Measurements from ENCODE around the gene H2BK1.
A peak's percentile ranks its signal among the peaks of the same experiment; 100 is the strongest.

Gene H2BK1

DNA sequence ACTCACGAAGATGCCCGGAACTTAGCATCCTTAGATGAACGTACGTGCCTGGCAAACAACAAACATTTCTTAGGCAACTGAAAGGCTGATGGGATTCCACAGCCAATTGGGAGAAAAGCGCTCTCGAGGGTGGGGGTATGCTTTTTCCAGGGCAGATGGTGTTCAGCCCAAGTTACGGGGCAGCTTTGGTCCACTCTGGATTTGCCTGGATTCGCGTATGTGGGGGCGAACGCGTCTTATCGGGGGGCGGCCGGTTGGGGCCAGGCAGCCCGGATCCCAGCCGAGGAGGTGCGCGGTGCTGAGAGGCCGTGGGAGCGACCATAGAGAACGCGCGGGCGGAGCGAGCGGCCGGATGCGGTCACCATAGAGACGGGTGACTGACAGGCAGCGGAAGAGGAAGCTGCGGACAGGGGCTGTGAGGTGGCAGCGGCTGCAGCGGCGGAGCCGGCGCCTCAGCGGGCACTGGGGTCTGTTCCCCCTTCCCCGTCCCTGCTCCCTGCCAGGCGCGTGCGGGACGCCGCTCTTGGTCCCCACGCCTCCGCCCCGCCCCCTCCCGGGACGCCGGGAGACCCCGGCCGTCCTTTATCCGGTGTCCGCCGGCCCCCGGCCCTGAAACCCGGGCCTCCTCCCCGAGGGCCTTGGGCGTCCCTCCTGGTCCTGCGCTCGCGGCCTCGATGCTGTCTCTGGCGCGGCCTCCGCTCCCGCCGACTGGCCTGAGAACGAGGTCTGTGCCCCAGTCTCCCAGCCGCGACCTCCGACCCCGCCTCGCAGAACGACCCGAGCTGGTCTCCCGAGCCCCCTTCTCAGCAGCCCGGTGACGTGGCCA lies 22.0 kb upstream of the H2BK1 start, which contains the start of gene CHPF2:
Gene CHPF2, plus strand, starts transcription at position 393 of the 826 bp plus-strand sequence. CDS start 1,529 bp downstream, outside the sequence.
- peak; percentile 79 for DNase-seq (ENCODE audit: low read depth)

DNA sequence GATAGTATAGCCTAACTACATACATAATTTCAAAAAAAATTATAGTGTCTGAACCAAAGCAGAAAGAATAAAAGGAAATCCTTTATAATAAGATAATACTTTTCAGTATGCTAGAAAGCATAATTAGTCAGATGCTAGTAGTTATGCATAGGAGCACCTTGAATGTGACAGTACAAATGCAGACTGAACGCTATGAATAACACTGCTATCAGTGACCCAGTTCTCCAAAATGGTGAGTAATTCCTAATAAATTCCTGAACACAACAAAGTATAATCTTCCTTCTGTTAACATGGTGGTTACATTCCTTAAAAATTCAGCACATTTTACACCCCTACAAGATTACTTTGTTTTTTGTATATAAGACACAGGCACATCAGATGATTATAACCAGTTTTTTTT lies 20.8 kb upstream of the H2BK1 start:
- no peak for DNase-seq (ENCODE audit: low read depth)

DNA sequence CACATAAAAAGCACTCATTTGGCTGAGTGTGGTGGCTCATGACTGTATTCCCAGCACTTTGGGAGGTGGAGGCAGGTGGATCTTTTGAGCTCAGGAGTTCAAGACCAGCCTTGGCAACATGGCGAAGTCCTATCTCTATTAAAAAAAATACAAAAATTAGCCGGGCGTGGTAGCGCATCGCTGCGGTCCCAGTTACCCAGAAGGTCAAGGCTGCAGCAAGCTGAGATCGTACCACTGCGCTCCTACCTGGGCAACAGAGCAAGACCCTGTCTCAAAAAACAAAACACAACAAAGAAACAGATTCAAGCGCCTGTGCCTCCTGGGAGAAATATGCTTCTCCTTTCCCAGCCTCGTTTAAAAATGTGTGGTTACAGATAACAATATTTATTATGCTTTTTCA lies 19.0 kb upstream of the H2BK1 start:
- no peak for DNase-seq (ENCODE audit: low read depth)

DNA sequence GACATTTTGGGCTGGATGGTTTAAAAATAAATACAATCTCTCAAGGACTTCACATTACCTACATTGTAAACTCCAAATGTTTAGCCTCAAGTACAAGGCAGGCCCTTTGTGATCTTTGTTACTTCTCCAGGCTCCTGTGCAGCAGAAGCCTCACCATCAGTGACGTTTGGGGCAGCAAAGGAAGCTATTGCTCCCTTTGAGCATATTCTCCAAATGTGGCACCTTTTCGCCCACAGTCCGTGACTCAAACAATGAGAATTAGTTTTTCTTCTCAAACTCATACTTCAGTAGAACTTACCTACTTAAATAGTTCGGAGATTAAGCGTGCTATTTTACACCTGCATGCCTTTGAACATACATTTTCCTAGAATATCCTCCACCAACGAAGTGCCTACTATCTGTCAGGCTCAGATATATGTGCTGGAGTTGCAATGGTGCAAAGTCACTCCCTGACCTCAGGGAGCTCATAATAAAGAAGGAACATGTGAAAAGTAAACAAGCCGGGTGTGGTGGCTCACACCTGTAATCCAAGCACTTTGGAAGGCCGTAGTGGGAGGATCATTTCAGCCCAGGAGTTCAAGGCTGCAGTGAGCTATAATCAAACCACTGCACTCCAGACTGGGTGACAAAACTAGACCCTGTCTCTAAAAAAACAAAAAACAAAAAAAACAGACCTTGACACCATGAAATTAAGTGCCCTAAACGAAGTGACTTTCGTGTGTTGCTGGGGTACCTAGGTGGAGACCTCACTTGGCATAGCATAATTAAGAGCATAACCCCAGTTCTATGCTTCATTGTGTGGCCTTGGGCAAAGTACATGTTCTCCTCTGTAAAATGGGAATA lies 18.0 kb upstream of the H2BK1 start:
- DNase-seq (ENCODE audit: low read depth): no peak

DNA sequence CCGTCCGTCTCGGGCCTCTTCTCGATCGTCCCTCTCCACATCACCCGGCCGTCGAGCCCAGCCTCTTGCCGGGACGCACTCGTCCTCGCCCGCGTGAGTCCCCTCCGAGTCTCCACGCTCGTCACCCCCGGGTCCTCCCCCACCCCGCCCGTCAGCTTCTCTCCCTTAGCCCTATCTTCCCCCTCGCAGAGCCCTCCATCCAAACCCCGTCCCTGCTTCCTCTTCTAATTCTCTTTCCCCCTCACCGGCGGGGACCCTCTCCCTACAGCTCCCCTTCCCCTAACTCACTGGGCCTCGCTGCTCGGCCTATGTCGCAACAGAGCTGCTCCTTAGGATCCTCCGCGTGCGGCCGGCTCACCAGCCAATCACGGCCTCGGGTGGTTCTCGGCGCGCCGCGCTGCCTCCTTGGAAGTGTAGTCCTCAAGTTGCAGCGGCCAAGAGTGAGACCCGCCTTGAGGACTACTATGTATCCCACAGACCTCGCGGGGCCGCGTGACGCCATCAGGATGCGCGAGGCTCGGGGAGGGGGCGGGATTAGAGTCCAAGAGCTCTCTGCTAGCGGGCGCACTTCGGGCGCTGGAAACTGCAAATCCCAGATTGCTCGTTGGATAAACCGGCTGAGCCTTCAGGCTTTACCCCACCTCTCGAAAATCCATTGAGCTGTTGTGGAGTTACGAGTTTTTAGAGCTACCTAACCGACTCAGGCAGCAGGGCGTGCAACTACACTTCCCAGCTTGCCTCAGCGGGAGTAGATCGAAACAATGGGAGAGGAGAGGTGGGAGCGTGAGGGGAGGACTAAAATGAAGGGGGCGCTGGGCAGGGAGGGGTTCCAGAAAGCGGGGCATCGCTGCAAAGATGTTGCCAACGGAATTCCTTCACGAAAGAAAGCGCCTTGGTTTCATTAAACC lies 16.8 kb upstream of the H2BK1 start, which contains the start of gene ABCF2:
Gene ABCF2, minus strand, starts transcription at position 331 of the 908 bp plus-strand sequence. CDS start 747 bp downstream, outside the sequence.
- peak; percentile 97 for DNase-seq (ENCODE audit: low read depth)

DNA sequence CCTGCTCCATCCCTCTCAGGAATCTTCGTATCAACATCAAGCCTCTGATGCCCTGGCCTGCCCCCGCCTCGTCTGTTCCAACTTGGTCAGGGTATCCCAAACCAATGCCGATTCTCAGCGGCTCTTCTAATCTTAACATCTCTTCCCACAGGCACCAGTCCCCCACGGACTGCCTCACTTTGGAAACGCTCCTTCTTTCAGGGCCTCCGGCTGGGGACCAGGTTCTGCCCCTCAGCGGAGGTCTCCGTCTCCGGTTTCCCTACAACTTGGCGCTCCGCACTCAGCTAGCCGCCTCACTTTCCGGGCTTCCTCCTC lies 16.2 kb upstream of the H2BK1 start:
- DNase-seq (ENCODE audit: low read depth): no peak

DNA sequence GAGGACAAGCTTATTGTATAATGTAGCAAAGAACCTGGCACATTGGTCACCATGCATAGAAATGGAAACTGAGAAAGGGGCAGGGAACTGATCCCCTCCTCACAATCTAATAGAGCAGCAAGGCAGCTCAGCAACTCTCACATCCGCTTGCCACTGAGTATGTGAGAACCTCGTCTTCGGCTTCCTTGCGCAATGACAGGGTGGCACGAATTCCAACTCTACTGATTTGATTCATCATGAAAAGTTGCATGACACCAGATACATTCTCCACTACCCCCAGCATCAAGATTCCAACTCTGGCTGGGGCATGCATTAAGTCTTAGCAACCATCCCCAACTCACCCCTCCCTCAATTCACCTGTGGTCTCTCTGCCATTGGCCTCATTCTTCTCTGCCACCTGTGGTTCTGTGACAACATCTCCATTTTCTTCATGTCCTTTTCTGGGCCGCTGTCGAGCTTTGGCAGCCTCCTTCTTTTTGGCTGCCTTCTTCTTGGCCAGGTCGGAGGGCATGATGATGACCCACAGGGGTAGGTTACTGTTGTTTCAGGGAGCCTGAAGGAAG lies 15.7 kb upstream of the H2BK1 start:
- no peak for DNase-seq (ENCODE audit: low read depth)

DNA sequence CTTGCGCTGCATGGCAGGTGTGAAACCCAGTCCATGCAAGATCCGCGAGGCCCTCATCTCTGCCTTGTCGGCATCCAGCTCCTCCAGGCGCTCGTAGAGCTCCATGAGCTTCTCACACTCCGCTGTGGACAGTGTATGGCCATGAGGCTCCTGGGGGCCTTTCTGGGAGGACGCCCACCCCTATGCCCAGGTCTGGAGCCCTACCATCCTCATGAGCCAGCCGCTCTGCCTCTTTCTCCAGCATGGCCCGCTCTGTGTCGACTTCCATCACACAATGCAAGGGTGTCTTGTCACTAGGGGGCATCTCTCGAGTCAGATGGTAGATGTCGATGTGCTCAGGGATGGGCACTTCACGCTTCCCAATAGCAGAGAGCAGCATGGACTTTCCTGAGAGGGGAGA lies 13.4 kb upstream of the H2BK1 start:
- no peak for DNase-seq (ENCODE audit: low read depth)

DNA sequence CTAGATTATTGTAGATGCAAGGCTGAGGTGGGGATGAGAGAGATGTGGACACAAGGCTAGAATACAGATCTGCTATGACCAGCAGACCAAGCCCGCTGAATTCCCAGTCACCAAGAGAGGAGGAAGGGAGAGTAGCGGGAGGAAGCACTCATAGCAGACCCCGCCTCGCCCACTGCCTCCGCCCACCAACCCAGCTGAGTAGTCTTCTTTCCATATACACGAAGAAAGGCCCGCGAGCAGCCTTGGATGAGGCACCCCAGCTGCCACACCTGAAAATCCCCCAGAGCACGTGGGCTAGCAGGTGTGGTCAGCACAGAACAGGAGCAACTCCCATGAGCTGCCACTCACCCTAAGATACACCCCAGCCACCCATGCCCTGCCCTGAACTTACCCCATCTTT lies 7.9 kb upstream of the H2BK1 start:
- DNase-seq (ENCODE audit: low read depth): no peak

DNA sequence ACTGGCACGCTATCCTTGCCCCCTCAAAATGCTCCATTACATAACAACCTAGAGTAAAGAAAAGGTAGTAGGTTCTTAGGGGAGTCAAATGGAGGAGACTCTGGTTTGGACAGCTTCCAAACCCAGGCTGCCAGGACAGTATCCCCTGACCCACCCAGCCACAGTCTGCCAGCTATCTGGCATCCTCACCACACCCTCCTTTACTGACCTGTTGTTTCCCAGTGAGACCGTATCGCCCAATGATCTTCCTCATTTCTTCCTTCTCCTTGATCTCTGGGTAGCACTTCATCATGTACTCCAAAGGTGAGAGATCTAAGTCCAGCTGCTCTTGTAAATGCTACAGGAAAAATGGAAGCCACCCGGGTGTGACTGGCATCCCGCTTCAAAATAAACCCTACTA lies 5.1 kb upstream of the H2BK1 start:
- DNase-seq (ENCODE audit: low read depth): no peak

DNA sequence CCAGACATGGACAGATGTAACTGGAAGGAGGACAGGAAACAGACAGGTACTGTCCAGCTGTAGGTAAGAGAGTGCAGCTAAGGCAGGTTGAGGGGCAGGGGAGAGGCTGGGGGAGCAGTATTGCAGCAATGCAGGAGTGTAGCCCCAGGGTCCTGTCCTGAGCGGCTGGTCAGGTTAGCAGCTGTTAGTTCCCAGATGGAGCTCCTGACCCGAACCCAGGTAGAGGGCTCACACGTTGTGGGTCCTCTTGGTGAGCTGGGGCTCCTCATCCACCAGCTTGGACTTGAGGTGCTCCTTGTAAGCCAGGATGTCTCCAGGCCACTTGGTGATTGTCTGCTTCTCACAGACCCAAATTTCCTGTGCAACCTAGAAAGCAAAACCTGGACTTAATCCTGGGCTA lies 3.5 kb upstream of the H2BK1 start:
- no peak for DNase-seq (ENCODE audit: low read depth)

DNA sequence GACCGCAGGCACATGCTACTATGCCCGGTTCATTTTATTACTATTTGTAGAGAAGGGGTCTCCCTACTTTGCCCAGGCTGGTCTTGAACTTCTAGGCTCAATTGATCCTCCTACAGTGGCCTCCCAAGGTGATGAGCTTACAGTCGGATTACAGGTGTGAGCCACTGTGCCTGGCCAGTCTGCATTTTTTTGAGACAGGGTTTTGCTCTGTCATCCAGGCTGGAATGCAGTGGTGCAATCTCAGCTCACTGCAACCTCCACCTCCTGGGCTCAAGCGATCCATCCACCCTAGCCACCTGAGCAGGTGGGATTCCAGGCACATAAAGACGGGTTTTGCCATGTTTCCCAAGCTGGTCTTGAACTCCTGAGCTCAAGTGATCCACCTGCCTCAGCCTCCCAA lies 2.3 kb upstream of the H2BK1 start:
- DNase-seq (ENCODE audit: low read depth): no peak

DNA sequence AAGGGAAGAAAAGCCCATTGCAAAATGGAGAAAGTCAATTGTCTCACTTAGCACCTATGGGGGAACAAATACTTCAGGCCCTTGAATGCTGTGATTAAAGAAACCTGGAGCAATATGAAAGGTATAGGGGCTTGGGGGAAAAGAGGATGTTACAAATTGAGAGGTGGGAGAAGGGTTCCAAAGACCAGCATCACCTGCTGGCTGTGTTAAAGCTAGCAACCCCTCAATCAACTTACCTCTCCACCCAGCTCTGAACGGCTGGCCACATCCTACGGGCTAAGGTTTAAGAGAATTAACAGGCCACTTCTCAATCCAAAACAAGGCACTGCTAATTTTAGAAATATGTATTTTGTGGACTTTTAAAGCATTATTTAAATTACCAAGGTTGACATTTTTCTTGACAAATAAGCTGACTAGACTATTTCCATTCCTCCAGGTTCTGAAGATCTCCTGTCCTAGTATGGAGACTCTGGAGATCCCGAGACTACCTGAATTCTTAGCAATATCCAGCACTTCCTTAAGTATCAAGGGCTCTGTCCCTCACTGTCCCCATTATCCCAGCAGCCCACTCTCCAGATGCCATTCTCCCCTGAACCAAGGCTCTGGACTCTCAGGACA lies 976 bp upstream of the H2BK1 start:
- DNase-seq (ENCODE audit: low read depth): no peak

DNA sequence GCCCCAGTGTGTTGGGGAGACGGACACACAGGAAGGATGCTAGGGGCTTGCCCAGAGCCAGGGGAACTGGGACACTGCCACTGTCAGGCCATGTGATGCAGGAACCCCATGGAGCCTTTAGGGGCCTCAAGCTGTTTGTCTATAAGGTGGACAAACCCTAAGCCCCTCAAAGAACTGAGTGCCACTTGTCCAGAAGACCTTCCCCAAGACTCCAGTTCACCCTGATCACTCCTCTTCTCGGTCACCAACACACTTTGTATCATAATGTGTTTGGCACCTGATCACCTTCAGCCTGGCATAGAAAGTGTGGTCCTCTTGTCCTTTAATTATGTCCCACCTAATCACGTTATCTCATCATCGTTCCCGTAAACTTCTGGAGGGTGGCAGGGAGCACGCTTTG lies 700 bp downstream of the H2BK1 start:
- DNase-seq (ENCODE audit: low read depth): no peak

DNA sequence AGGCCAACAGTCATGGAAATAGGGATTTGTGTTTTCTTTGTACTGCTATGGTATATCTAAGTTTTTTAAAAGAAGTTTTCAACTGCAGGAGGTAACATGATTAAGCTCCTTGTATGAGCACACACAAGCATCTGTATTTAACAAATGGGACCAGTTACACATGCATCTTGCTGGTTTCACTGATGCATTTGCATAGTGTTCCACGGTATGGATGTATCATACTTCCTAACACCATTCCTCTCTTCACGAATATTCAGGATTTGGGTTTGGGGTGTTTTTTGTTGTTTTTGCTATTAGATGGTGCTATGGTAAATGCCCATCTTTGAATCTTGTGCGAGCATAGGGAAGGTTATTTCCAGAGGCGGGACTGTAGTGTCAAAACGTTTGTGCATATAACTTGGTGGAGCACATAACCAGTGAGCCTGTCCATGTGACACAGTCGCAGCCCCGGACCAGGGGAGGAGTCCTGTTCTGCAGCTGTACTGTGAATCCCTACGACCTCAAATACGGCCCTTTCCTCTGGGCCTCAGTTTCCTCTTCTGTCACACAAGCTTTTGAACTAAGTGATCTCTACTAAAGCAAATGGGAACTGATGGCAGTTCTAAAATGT lies 1.9 kb downstream of the H2BK1 start:
- DNase-seq (ENCODE audit: low read depth): no peak

DNA sequence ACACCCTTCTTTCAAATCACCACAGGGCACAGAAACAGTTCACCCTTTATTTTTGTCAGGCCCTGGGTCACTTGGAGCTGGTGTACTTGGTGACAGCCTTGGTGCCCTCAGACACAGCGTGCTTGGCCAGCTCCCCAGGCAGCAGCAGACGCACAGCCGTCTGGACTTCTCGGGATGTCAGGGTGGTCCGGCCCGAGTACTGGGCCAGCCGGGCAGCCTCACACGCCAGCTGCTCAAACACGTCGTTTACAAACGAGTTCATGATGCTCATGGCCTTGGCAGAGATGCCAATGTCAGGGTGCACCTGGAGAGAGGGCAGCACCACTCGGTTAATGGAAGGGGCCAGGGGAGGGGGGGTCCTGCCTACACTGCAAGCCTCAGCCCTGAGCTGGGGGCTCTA lies 2.5 kb downstream of the H2BK1 start:
- no peak for DNase-seq (ENCODE audit: low read depth)

DNA sequence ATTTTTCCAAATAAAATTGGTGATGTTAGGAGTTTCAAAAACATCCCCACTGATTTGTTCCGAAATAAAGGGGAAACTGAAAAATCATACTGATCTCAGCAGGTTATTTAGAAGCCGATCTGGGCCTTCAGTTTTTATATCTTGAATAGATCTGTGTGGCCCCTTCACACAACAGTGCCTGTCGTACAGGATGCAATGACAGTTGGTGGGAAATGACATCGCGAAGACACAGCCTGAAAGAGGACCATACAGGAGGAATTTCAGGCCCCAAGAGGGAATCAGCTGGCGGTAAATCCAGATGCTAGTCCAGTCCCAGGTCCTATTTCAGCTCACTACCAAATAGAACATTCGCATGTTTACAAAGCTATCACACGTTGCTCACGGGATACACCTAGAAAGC lies 3.0 kb downstream of the H2BK1 start:
- DNase-seq (ENCODE audit: low read depth): no peak

DNA sequence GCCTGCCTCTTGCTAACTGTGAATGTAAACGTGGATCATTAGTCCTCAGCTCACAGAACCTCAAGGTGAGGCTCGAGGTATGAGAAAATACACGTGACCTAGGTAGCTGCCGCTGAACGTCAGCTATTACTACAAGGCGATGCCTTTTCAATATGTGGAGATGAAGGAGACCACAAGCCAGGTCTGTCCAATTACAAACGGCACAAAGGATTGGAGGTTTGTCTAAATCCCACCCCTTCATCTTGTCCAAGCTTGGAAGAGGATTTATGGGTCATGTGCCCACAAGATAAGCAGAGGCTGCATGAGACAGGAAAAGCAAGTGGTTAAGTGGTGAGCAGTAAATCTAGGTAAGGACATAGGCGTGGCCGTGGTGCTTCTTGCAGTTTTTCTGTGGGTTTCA lies 3.4 kb downstream of the H2BK1 start:
- no peak for DNase-seq (ENCODE audit: low read depth)

DNA sequence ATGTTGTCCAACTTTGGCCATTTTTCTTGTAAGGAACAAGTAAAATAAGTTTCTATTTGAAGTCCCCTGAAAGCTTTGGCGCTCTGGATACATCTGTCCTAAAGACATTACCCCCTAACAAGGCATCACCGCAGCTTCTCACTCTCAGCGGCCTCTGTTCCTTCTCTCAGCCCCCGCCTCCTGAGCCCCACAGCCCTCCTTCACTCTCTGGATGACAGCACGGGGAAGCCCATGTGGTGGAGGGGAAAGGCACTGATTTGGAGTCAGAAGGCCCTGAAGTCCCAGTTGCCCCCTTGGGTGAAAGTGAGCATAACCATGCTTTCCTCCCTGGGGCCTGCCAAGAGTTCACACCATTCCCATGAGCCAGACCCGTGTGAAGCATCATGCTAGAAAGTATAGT lies 4.6 kb downstream of the H2BK1 start:
- no peak for DNase-seq (ENCODE audit: low read depth)

DNA sequence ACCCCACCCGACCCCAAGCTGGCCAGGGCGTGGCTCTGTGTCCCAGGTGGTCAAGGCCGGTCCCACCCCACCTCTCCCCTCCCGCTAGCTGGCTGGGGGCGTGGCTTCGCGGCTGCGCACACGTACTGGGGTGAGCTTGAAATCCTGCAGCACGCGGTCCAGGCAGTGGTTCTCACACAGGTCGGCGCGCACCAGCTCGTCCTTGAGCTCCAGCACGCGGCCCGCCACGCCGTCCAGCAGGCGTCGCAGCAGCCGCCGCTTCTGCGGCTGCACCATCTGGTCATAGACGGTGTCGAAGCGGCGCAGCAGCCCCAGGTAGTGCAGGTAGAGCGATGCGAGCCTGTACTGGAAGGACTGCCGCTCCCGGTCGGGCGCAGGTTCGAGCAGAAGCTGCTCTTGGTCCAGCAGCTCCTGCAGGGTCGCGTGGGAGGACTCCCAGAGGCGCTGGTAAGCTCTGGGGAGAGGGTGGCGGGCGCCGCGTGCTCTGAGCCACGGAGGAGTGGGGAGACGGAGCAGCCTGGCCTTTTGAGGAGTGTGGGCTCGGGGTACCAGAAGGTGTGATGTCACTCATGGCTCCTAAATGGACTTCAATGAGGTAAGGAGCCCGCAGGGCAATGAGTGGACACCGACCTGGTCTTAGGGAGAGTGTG lies 5.8 kb downstream of the H2BK1 start:
- DNase-seq (ENCODE audit: low read depth): no peak

DNA sequence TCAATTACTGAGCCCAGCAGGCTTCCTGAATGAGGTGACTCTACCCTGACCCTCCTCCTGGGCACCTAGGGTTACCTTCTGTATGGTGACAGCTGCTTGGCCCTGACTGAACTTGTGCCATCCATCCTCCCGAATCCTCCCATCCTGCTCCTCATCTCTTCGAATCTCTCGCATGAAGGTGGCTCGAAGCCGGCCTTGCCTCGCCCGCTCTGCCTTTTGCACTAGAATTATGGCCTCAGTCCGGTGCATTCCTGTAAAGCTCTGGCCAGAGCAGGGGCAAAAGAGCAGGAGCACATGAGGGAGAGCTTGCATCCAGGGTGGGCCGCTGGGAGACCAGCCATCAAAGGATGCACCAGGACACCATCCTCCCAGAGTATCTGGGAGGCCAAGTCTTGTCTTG lies 7.5 kb downstream of the H2BK1 start:
- DNase-seq (ENCODE audit: low read depth): no peak
